A172 (cell line): Measurements from ENCODE around the gene MISFA. TPM values are rescaled to one million over a fixed set of nuclear protein-coding genes. Genes with fewer than 3 reads are reported as not detected.
"Not testable (repeated sequence)": the region's sequence is repeated elsewhere in the genome, so short reads cannot be mapped to it uniquely, and the experiment has no call there.

Experiments
- DNase-seq: peaks from one replicate; pipeline ENCODE4 v3.0.0-alpha.2; 2015; ENCODE audit warnings: low spot score
- total RNA-seq: library from RNA; depleted of rRNA; stranded (reverse); fragments of >200 nt; shearing (Covaris generic); gene quantifications from 2 replicates; pipeline ENCODE4 v1.2.3, GENCODE V29; 2014; rRNA removed

Gene MISFA
- total RNA-seq, 1 experiment from 2014 or later: 8.2 TPM

GRCh38 chr11:18617688-18618341 is 18.2 kb downstream of the MISFA start:
- no peak for DNase-seq

GRCh38 chr11:18618342-18619025 is 18.9 kb downstream of the MISFA start:
- DNase-seq: no peak

- DNase-seq: no peak
Measured at GRCh38 chr11:18623707-18624106, 24.1 kb downstream of the MISFA start.

DNA sequence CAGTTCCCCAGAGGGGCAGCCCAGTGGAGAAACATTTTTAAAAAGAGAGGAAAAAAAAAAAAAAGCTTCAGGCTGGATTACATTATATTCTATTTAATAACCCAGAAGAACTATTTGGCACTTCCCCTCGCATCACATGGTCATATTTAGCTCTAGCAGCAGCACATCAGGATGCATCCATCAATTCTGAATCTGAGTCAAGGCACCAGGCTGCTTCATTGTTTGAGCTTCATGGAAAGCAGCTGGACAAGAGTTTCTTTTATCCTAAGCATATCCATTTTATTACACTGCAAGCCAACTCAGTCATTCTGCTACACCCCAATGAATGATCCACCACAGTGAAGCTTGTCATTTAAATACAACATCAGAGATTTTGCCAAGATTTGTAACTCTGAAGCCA is 24.6 kb downstream of the MISFA start:
- DNase-seq: no peak

GRCh38 chr11:18632841-18633240 is 33.3 kb downstream of the MISFA start:
- DNase-seq: no peak

GRCh38 chr11:18633256-18634139 is 33.9 kb downstream of the MISFA start:
- no peak for DNase-seq

DNA sequence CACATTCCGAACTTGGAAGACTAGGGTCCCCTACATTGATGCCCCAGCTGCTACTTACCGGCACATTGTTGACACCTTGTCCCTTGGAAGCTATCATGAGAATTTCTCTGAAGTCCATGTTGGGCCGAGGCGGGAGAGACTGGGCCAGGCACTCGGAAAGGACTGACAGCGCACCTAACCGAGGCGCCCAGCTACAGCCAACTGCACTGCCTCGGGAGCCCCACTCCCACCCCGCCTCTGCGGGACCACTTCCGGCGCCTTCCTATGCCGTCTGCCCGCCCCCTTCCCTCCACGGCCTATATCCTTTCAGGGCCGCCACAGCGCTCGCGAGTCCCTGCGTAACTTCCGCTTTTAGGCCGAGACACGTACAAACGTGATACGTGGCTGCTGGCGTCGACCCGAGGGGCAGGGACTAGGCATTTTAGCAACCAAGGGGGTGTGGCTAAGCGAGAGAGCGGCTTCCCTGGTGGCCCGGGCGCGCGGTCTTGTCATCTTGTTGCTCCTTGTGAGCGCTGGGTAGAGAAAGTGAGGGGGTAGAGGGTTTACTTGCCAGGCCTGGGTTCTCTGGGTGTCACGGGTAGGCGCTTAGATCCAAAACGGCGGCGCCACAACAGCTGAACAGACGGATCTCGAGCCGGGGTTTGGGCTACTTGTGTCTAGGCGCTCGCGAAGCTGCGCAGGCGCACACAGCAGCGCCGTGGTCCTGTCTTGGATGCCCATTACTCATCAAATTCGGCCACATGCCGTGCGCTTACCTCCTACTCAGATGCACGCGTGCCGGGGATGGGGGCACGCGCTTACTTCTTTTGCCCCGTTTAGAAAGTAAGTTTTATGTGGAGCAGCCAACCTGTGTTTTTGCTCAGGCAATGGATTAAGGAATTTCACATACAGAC is 34.8 kb downstream of the MISFA start, which contains the start of gene SPTY2D1:
TSS of gene SPTY2D1 (minus strand) at position 203 of the 893 bp plus-strand sequence. CDS start at position 118, 85 bp downstream.
- DNase-seq: peak; percentile 99

- DNase-seq: no peak
Measured at GRCh38 chr11:18641677-18642076, 42.1 kb downstream of the MISFA start.

DNA sequence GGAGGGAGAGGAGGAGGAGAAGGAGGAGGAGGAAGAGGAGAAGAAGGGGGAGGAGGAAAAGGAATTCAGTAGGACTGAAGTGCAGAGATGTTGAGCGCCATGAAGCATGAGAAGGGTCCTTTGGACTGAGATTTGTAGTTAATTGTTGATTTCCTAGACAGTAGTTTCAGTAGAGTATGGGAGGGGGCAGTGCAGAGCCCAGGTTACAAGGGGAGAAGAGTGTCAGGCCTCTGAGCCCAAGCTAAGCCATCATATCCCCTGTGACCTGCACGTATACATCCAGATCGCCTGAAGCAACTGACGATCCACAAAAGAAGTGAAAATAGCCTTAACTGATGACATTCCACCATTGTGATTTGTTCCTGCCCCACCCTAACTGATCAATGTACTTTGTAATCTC is 43.4 kb downstream of the MISFA start:
- DNase-seq: not testable (repeated sequence)

DNA sequence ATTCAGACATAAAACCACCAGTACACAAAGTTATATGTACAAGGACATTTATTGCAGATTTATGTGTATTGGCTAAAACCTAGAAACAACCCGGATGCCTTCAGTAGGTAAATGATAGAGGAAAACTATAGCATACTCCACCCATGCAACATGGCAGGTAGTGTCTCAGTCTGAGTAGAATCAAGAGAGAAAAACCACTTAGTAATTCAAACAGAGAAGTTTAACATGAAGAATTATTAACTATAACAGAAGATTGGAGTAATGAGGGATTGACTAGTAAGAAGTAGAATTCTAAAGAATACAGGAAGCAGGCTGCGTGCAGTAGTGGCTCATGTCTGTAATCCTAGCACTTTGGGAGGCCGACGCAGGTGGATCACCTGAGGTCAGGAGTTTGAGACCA is 50.8 kb downstream of the MISFA start:
- no peak for DNase-seq

- DNase-seq: no peak
Measured at GRCh38 chr11:18650859-18651557, 51.4 kb downstream of the MISFA start.

Other genes starting within 250 kb of the MISFA start
- 872 and 1,087 TPM in 2 replicates for gene LDHA, start 205.2 kb upstream of the MISFA start, total RNA-seq
- gene LDHC, start 187.5 kb upstream of the MISFA start, total RNA-seq: 0.64 and 2.9 TPM in 2 replicates
- gene LDHAL6A, start 143.9 kb upstream of the MISFA start, total RNA-seq: not detected in 2 replicates
- gene TSG101, start 72.8 kb upstream of the MISFA start, total RNA-seq: 88.0 and 195 TPM in 2 replicates
- gene UEVLD, start 11.1 kb upstream of the MISFA start, total RNA-seq: 52.6 and 61.7 TPM in 2 replicates
- gene SPTY2D1, start 34.6 kb downstream of the MISFA start, total RNA-seq: 21.0 and 26.3 TPM in 2 replicates
- gene TMEM86A, start 99.0 kb downstream of the MISFA start, total RNA-seq: 1.7 and 2.8 TPM in 2 replicates
- gene IGSF22, start 126.4 kb downstream of the MISFA start, total RNA-seq: not detected in 2 replicates
- not detected in 2 replicates for gene PTPN5, start 192.0 kb downstream of the MISFA start, total RNA-seq